Measurements from ENCODE around the gene CAMK2D.

DNA sequence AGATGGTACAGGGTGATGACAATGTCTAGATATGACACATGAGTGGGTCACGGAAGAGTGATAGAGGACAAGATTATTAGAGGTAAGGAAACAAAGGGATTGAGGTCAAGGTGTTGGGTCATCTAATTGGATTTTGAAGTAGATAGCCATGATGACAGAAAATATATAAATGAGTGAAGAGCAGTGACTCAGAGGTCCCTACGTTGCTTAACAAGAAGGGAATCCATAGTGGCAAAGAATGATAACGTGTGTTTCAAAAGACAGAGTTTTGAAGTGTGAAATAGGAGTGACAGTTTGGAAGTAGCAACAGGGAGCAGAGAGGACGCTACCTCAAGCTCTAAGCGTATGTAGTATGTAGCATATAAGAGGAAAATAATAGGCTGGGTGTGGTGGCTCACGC lies 22.2 kb upstream of the CAMK2D start:
- TF ChIP-seq, protein P1, sequence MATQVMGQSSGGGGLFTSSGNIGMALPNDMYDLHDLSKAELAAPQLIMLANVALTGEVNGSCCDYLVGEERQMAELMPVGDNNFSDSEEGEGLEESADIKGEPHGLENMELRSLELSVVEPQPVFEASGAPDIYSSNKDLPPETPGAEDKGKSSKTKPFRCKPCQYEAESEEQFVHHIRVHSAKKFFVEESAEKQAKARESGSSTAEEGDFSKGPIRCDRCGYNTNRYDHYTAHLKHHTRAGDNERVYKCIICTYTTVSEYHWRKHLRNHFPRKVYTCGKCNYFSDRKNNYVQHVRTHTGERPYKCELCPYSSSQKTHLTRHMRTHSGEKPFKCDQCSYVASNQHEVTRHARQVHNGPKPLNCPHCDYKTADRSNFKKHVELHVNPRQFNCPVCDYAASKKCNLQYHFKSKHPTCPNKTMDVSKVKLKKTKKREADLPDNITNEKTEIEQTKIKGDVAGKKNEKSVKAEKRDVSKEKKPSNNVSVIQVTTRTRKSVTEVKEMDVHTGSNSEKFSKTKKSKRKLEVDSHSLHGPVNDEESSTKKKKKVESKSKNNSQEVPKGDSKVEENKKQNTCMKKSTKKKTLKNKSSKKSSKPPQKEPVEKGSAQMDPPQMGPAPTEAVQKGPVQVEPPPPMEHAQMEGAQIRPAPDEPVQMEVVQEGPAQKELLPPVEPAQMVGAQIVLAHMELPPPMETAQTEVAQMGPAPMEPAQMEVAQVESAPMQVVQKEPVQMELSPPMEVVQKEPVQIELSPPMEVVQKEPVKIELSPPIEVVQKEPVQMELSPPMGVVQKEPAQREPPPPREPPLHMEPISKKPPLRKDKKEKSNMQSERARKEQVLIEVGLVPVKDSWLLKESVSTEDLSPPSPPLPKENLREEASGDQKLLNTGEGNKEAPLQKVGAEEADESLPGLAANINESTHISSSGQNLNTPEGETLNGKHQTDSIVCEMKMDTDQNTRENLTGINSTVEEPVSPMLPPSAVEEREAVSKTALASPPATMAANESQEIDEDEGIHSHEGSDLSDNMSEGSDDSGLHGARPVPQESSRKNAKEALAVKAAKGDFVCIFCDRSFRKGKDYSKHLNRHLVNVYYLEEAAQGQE (IDR thresholded peaks at IDR 0.05; ENCODE audit: unreplicated experiment) = no peak
- TF ChIP-seq EZH2 (IDR thresholded peaks at IDR 0.05; ENCODE audit: low read depth, unreplicated experiment) (no peak), POLR2AphosphoS5 (IDR thresholded peaks at IDR 0.05; ENCODE audit: low read depth) (no peak)
- TF ChIP-seq, protein P2, sequence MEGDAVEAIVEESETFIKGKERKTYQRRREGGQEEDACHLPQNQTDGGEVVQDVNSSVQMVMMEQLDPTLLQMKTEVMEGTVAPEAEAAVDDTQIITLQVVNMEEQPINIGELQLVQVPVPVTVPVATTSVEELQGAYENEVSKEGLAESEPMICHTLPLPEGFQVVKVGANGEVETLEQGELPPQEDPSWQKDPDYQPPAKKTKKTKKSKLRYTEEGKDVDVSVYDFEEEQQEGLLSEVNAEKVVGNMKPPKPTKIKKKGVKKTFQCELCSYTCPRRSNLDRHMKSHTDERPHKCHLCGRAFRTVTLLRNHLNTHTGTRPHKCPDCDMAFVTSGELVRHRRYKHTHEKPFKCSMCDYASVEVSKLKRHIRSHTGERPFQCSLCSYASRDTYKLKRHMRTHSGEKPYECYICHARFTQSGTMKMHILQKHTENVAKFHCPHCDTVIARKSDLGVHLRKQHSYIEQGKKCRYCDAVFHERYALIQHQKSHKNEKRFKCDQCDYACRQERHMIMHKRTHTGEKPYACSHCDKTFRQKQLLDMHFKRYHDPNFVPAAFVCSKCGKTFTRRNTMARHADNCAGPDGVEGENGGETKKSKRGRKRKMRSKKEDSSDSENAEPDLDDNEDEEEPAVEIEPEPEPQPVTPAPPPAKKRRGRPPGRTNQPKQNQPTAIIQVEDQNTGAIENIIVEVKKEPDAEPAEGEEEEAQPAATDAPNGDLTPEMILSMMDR (conservative IDR thresholded peaks at IDR 0.05; ENCODE audit: low read depth in 2 of 2) = no peak
